ENCODE measurements around the gene ARHGEF4. TPM values are rescaled to one million over a fixed set of nuclear protein-coding genes. Genes with fewer than 3 reads are reported as not detected.

The ARHGEF4 gene
- total RNA-seq, 1 donor from 2014 or later, result 5.1 TPM

DNA sequence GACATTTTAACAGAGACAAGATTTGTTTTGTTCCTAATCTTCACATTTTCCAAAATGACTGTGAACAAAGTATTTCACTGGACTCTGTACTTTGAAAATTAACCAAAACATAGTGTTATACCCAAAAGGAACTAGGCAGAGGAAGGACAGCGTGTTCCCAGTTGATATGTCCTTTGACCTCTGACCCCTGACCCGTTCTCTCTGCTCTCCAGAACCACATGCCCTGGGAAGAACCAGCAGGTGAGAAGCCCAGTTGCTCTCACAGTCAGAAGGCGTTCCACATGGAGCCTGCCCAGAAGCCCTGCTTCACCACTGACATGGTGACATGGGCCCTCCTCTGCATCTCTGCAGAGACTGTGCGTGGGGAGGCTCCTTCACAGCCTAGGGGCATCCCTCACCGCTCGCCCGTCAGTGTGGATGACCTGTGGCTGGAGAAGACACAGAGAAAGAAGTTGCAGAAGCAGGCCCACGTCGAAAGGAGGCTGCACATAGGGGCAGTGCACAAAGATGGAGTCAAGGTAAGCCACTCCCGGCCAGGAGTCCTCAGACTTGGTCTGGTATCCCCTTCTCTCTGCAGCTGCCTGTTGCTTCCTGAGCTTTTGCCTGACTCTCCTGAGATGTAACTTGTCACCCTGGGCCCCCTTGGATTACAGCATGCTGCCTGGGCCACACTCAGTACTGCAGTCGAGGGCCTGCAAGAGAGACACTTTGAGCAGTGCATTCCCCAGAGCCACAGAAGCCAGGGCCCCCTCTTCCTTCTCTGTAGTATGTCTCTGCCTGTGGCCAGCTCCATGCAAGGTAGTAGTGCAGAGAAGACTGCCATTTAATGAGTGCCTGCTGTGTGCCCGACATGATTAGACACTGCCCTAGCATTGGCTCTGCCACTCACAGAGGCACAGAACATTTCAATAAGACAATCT is 94.3 kb downstream of the ARHGEF4 start:
- ATAC-seq (ENCODE audit: poor library complexity) (no peak), DNase-seq (no peak)
- intact Hi-C loops (cut with DNase I), result no loop called here

DNA sequence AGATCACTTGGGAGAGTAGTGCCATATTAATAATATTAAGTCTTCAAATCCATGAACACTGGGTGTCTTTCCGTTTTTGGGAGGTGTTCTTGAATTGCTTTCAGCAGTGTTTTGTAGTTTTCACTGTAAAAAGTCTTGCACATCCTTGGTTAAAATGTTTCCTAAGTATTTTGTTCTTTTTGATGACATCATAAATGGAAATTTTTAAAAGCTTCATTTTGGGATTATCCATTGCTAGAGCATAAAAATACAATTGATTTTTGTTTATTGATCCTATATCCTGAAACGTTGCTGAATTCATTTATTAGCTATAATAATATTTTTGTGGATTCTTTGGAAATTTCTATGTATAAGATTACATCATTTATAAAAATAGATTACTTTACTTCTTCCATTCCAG is 96.8 kb downstream of the ARHGEF4 start:
- DNase-seq (no peak), ATAC-seq (ENCODE audit: poor library complexity) (no peak)
- intact Hi-C loops (cut with DNase I), result no loop called here

DNA sequence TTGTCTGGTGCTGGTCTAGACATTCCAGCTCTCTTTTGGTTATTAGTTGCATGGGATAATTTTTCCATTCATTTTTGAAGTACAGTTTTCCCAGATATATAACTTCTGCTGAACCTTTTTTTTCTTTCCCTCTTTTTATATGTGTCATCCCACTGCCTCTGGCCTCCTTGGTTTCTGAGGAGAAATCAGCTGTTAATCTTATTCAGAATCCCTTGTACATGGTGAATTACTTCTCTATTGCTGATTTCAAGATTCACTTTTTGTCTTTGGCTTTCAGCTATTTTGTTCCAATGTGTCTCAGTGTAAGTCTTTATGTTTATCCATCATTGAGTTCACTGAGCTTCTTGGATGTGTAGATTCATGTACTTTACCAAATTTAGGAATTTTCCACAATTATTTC is 99.7 kb downstream of the ARHGEF4 start:
- intact Hi-C loops (cut with DNase I), result no loop called here
- no peak for DNase-seq
- ATAC-seq (ENCODE audit: poor library complexity), result no peak

DNA sequence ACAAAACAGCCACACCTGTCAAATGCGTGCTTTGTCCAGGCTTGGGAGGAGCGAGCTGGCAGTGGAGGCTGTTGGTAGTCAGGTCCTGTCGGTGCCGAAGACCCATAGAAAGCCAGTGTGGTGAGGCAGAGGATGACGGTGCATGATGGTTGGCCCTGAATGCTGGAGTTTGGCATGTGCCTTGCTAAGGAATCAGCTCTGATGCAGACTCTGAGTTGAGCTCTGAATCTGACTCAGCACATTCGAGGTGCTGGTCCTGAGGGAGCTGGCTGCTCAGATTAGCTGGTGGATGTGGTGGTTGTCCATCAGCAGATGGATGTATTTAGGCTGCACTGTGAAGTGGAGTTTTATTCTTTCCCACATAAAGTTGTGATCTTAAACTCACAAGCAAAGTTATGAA is 111.3 kb downstream of the ARHGEF4 start:
- intact Hi-C loops (cut with DNase I), result no loop called here
- ATAC-seq (ENCODE audit: poor library complexity) (no peak), DNase-seq (no peak)

DNA sequence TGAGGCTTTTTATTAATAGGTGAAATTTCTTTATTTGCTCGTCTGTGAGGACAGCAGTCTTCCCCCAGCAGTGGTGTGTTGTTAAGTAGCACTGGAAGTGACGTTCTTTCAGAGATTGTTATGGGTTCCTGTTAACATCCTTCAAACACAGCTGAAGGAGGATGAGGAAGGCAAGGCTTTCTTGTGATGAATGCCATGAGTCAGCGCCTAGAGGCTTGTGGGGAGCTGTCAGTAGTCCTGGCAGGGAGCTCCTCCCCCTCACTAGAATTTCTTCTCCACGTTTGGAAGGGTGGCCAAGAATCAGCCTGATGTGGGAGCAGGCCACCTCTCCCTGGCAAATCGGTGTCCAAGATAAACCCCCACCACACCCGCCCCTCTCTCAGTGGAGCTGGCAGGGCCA is 113.2 kb downstream of the ARHGEF4 start:
- intact Hi-C loops (cut with DNase I), result no loop called here
- ATAC-seq (ENCODE audit: poor library complexity) (no peak), DNase-seq (no peak)

DNA sequence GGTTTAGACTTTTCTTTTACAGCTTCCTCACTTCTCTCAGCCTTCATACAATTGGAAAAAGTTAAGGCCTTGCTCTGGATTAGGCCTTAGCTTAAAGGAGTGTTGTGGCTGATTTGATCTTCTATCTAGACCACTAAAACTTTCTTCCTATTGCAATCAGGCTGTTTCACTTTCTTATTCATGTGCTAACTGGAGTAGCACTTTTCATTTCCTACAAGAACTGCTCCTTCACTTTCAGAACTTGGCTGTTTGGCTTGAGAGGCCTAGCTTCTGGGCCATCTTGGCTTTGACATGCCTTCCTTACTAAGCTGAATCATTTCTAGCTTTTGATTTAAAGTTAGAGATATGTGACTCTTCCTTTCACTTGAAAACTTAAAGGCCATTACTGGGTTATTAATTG is 114.3 kb downstream of the ARHGEF4 start:
- no peak for ATAC-seq (ENCODE audit: poor library complexity)
- no peak for DNase-seq
- intact Hi-C loops (cut with DNase I), result no loop called here

DNA sequence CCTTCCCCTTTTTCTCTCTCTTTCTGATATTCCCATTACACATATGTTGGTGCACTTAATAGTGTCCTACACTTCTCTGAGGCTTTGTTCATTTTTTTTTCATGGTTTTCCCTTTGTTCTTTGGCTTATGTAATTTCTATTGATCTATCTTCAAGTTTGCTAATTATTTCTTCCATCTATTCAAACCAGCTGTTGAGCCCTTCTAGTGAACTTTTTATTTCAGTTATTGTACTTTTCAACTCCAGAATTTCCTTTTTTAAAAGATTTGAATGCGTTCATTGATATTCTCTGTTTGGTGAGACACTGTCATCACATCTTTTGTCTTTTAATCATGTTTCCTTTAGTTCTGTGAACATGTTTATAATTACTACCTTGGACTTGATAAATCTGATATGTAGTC is 118.2 kb downstream of the ARHGEF4 start:
- no peak for ATAC-seq (ENCODE audit: poor library complexity)
- no peak for DNase-seq
- intact Hi-C loops (cut with DNase I), result no loop called here

DNA sequence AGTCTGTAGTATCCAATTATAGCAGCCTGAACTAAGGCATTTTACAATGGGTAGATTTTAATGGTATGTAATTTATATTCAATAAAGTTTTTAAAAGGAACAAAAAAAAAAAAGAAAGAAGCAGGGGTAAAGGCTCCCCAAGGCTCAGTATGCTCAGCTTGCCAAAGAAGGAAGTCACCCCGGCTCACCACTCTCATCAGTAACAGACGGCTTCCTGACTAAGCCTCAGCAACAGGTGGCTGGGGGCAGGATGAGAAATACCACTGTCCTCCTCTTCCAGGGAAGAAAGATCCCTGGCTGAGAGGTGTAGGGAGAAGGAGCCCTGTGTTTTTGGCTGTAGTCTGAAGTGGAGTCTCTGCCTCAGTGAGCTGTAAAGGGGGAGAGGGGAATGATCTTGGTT is 121.2 kb downstream of the ARHGEF4 start:
- DNase-seq, result no peak
- ATAC-seq (ENCODE audit: poor library complexity), result no peak
- intact Hi-C loops (cut with DNase I), result no loop called here

DNA sequence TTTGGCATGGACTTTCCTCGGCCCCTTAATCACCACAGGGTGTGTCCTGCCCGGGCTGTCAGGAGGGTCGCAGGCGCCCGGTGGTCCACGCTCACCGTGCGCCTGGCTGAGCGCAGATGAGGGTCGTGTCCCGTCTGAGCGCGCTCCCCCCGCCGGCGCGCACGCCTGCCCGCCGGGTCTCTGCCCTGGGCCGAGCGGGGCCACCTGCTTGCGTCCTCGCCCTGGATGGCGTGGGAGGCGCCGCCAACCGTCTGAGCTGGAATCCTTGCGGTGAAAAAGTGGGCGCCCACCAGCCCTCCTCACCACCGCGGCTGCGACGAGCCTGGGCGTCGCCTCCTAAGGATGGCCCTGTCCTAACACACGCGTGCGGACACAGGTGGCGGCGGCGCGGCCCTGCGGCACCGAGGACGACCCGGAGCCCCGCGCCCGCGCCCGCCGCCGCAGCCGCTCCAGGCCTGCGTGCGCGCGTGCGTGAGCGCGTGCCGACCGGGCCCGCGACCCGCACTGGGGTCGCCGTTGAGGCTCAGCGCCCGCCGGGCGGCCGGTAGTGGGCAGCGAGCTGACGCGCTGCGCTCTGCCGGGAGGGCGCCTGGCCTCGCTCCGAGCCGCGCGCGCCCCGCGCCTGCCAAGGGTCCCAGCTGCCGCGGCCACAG is 126.6 kb downstream of the ARHGEF4 start:
- intact Hi-C loops (cut with DNase I), result no loop called here
- no peak for ATAC-seq (ENCODE audit: poor library complexity)
- DNase-seq, result no peak

DNA sequence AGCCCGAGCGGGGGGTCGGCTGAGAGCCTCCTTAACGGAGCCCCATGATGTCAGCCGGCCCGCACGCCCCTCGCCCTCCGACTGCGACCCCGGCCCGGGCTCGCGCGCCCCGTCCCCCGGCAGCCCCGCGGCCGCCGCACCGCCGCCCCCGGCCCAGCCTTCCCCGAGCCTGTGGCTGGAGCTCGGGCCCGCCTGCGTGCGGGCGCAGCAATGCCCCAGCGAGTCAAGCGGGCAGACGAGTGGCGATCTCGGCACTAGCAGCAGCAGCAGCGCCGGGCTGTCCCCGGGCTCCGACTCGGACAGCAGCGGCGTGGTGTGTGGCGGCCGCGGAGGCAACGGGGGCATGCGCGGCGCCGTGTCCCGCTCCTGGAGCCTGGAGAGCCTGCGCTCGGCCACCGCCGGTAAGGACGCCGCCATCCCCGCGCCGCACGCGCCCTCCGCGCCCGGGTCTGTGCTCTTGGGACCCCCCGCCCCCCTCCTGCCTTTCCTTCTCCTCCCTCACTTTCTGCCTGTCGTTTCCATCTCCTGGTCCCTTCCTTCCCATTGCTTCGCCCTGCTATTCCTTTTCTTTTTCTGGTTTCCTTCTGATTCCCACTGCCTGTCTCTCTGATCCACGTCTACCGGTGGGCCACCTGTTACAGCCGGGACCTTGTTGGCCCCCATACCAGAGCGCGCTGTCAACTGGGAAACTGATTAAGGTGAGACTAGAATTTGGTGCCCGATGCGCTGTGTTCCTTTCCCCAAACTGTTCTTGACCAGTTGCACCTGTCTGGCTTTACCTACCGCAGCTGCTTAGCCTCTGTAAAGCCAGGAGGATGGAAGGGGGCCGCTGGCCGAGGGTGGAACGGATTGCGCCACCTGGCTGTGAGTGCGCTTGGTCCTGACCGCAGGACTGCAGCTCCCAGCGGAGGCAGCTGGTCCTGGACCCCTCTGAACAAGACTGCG is 127.4 kb downstream of the ARHGEF4 start:
- intact Hi-C loops (cut with DNase I), result no loop called here
- DNase-seq (peak; percentile 48), ATAC-seq (ENCODE audit: poor library complexity) (peak; percentile 65)

DNA sequence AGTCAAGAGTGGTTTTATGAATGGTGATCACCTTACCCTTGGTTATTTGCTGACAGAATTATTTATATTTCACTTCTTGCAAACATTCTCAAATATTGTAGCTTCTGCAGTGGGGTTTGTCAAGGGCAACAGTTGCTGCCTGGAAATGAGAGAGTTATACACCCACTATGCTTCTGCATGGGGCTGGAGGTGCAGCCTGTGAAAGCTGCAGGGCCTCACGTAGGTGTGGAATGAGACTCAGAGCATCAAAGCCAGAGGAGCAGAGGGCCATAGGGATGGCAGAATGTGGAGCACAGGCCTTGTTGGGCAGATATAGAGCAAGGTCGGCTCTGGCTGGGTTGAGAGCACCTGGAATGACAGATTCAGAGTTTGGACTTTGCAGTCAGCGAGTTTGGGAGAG is 128.2 kb downstream of the ARHGEF4 start:
- DNase-seq, result no peak
- intact Hi-C loops (cut with DNase I), result no loop called here
- no peak for ATAC-seq (ENCODE audit: poor library complexity)

DNA sequence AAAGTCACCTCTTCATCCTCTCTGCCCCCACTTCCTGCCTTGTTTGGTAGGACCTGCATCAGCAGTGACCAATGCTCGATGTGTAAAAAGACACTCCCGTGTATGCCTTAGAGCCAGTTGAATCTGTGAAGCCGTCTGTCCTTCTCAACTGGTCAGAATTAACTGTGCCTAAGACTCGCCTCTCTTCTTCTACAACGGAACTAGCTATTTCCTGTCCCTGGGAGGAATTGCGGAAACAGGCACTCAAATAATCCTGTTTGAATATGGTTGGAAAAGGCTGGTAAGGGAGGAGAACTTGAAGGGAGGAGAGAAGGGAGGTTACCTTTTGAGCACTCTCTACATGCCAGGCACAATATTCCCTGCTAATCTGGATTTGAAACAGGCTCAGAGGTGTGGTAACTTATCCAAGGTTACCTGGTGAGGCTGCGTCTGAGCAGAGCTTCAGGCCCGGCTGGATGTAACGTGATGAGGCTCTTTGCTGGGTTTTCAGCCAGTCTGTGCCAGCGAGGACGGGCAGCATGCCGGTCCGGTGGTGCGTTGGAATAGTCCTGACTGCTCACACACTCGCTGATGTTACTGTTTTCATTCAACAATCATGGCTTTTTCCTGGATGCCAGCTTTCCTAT is 129.5 kb downstream of the ARHGEF4 start:
- intact Hi-C loops (cut with DNase I), result no loop called here
- ATAC-seq (ENCODE audit: poor library complexity) (no peak), DNase-seq (no peak)

DNA sequence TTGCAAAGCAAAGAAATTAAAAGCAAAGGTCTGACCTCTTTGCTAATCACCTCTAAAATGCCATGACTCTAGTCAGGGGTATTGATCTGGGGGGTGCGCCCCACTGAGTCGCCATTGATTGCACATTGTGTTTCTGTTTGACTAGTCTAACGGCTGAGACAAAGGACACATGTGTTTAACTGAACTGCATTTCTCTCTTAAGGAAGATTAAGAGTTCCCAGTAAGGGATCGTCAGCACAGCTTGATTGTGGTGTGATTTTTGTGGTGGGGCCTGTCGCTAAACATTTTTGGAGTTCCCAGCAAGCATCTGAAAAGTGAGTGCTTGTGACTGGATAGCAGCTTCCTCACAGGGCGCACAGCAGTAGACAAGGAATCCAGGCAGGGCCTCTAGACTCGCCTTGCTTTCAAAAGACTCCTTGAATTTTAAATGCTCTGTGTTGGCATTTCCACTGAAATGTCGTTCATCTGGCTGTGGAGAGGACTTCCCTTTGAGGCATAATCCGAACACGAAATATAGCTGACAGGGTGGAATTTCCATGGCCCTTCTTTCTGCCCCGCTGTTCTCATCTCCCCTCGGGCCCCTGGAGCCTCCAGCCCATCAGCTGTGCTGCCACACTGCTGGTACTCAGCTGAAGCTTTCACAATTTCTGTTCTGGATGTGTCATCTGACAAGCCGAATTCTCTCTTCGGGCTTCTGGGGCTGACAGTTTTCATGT is 130.2 kb downstream of the ARHGEF4 start:
- intact Hi-C loops (cut with DNase I), result no loop called here

DNA sequence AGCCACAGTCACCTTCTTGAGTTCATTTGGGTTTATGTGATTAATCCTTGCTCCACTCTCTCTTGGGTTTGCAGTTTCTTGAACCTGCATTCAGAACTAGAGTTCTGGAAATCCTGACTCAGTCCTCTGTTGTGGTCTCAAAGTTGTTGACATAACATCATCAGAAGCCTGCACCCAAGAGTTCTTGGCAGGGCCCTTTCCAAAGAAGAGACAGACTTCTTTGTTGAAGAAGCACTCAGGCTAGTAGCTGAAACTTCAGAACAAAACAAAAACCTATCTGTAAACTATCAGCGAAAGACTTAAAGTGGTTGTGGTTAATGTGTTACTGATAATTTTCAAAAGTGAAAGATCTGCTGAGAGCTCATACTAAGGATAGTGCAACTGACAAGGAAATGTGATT is 135.7 kb downstream of the ARHGEF4 start:
- DNase-seq (no peak), ATAC-seq (ENCODE audit: poor library complexity) (no peak)
- intact Hi-C loops (cut with DNase I), result no loop called here

More for the DNA sequence above, 130.2 kb downstream of the ARHGEF4 start:
- no peak for ATAC-seq (ENCODE audit: poor library complexity)
- no peak for DNase-seq

DNA sequence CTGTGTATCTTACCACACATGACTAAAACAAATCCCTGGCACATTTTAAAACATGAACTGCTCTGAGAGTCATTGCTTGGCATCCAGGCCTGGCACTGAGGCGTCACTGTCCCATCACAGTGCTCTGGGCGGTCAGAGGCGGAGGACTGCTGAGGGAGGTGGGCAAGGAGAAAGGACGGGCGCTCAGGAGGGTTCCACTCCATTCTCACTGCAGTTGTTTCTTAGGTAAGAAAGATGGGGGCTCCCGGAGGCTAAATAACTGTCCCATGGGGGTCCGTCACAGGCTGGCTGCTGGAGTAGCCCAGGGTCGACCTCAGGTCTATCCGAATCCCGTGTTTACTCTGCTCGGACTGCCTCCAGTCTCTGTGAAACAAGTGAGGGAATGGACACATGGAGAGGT is 139.0 kb downstream of the ARHGEF4 start:
- DNase-seq, result no peak
- intact Hi-C loops (cut with DNase I), result no loop called here
- no peak for ATAC-seq (ENCODE audit: poor library complexity)

DNA sequence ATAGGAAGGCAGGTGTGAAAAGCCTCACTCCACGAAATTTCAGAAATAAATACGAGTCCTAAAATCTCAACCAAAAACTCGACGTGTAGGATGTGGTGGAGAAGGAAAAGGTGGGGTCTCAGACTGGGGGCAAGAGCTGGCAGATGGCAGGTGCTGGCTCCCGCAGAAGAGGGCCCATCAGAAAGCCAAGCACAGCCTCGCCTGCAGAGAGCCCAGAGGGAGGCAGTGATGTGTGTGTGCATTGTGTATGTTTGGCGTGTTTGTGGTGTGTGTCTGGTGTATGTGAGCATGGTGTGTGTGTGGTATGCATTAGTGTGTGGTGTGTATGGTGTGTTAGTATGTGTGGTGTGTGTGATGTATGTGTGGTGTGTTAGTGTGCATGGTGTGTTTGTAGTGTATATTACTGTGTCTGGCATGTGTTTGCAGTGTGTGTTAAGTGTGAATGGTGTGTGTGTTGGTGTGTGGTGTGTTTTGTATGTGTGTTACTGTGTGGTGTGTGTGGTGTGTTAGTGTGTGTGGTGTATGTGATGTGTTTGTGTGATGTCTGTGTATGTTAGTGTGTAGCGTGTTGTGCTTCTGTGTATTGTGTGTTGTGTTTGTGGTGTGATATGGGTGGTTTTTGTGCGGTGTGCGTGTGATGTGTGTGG is 140.0 kb downstream of the ARHGEF4 start:
- DNase-seq (no peak), ATAC-seq (ENCODE audit: poor library complexity) (no peak)
- intact Hi-C loops (cut with DNase I), result no loop called here

DNA sequence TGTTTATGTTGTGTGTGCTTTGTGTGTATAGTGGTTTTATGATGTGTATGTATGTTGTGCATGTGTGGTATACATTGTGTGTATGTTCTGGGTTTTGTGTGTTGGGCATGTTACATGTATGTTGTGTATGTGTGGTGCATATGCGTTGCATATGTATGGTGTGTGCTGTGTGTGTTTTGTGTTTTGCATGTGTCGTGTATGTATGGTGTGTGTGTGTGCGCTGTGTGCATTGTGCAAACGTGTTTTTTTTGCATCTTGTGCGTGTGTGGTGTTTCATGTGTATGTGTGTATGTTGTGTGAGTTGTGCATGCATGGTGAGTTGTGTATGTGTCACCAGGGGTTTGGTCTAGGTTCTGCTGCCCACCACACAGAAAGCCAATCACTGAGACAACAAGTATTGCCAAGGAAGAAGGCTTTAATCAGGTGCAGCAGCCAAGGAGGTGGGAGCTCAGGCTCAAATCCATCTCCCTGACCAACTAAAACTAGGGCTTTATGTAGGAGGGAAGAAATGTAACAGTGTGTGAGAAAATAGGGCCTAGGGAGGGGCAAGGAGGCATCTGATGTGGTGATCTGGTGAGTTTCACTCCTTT is 140.8 kb downstream of the ARHGEF4 start:
- intact Hi-C loops (cut with DNase I), result no loop called here
- ATAC-seq (ENCODE audit: poor library complexity), result no peak
- no peak for DNase-seq

All from Right ventricle myocardium superior (tissue), 1 donor.